H1 (cell line): ENCODE results near the gene CCT3. TPM values are rescaled to one million over a fixed set of nuclear protein-coding genes. Genes with fewer than 3 reads are reported as not detected.
A peak's percentile ranks its signal among the peaks of the same experiment; 100 is the strongest.

Source experiments
- JUN ChIP-seq: IDR thresholded peaks from 2 replicates; pipeline ENCODE4 v1.6.1; 2011; ENCODE audit warnings: low read depth, mild to moderate bottlenecking, improper control_type of control experiment, low read length
- POU5F1 ChIP-seq: IDR thresholded peaks from 2 replicates; pipeline ENCODE4 v1.6.1; 2011; ENCODE audit warnings: low read depth, mild to moderate bottlenecking, low read length, moderate library complexity
- RAD21 ChIP-seq, 2 experiments: IDR thresholded peaks in 1 of 2; conservative IDR thresholded peaks in 1 of 2; 2 replicates each; pipeline ENCODE4 v1.6.1; 2011; ENCODE audit warnings: low read depth in 2 of 2, low read length in 2 of 2, improper control_type of control experiment in 1 of 2, inconsistent platforms in 1 of 2, mild to moderate bottlenecking in 1 of 2, moderate library complexity in 1 of 2
- TBP ChIP-seq: IDR thresholded peaks from 2 replicates; pipeline ENCODE4 v1.6.1; 2011; ENCODE audit warnings: low read depth, low read length, improper control_type of control experiment
- YY1 ChIP-seq: IDR thresholded peaks from 2 replicates; pipeline ENCODE4 v1.6.1; 2011; ENCODE audit warnings: low read depth, mild to moderate bottlenecking, low read length
- polyA plus RNA-seq, 7 experiments: library from polyadenylated mRNA; depleted of rRNA in 3 of 7; stranded (reverse) in 5 of 7; unstranded in 2 of 7; fragments of >200 nt in 5 of 7; fragments of 200-250 nt in 2 of 7; gene quantifications; 1 replicate in 5 of 7; 2 replicates in 1 of 7; 4 replicates in 1 of 7; pipeline versions ENCODE4 v1.2.1 to v1.2.3, GENCODE V29; 2011 to 2013; ENCODE audit warnings: missing spikeins in 2 of 7, mixed read lengths in 2 of 7
- total RNA-seq: library from RNA; stranded (reverse); fragmentation: NEBNext Ultra II Directional; extraction: Animal tissue kit (Norgen Biotek cat#: 25700); gene quantifications from 2 replicates; pipeline ENCODE4 v1.2.1, GENCODE V29; 2021

CCT3 gene
- total and polyA plus RNA-seq, 2 of the 8 experiments (the other 6 are each of a cell fraction or from before 2014, with no cell fraction given): 431 to 480 TPM

DNA sequence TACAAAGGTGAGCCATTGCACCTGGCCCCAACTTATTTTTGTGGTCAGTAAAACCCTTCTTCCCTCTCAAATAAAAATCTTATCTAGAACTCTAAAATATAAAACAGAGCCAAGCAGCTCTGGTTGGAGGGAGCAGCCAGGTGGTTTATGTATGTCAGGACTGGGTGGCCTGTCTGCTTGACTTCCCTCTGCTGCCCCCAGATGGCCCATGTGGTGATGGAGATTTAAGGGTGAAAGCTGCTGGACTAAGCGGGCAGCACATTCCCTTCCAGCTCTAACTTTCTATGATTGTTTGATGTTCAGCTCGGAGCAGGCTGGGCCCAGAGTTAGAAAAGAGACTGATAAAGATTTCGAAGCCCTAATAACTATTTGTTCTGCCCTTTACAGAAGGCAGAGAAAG lies 78.3 kb downstream of the CCT3 start (continued):
- TF ChIP-seq JUN (no peak), YY1 (no peak), TBP (no peak), RAD21 (IDR thresholded peaks at IDR 0.05 in 1 of 2, conservative IDR thresholded peaks at IDR 0.05 in 1 of 2; ENCODE audit: low read depth in 2 of 2, low read length in 2 of 2) (peak in 1 of 2 experiments; percentile 24; a peak in 1 of 4 replicates), POU5F1 (no peak)

Other genes starting within 250 kb of the CCT3 start
- 46.8 and 48.0 TPM in 2 replicates for gene LMNA, start 223.6 kb downstream of the CCT3 start, total RNA-seq
- gene LMNA, start 223.6 kb downstream of the CCT3 start, polyA plus RNA-seq (2011; rRNA removed): 25.8 and 38.3 TPM in 2 replicates
- gene SEMA4A, start 184.7 kb downstream of the CCT3 start, total RNA-seq: 5.9 and 7.3 TPM in 2 replicates
- gene SEMA4A, start 184.7 kb downstream of the CCT3 start, polyA plus RNA-seq (2011; rRNA removed): 10.6 and 12.0 TPM in 2 replicates
- gene SLC25A44, start 144.2 kb downstream of the CCT3 start, total RNA-seq: 23.4 and 31.4 TPM in 2 replicates
- 27.0 and 32.1 TPM in 2 replicates for gene SLC25A44, start 144.2 kb downstream of the CCT3 start, polyA plus RNA-seq (2011; rRNA removed)
- gene PMF1, start 125.3 kb downstream of the CCT3 start, total RNA-seq: 113 and 116 TPM in 2 replicates
- gene PMF1, start 125.3 kb downstream of the CCT3 start, polyA plus RNA-seq (2011; rRNA removed): 296 and 337 TPM in 2 replicates
- 0.78 and 1.2 TPM in 2 replicates for gene BGLAP, start 96.1 kb downstream of the CCT3 start, total RNA-seq
- 1.5 and 3.2 TPM in 2 replicates for gene BGLAP, start 96.1 kb downstream of the CCT3 start, polyA plus RNA-seq (2011; rRNA removed)
- gene PAQR6, start 90.2 kb downstream of the CCT3 start, total RNA-seq: 7.1 and 7.2 TPM in 2 replicates
- 11.3 and 20.2 TPM in 2 replicates for gene PAQR6, start 90.2 kb downstream of the CCT3 start, polyA plus RNA-seq (2011; rRNA removed)
- 94.7 and 98.0 TPM in 2 replicates for gene SMG5, start 55.5 kb downstream of the CCT3 start, total RNA-seq
- 32.7 and 45.2 TPM in 2 replicates for gene SMG5, start 55.5 kb downstream of the CCT3 start, polyA plus RNA-seq (2011; rRNA removed)
- 1.7 and 2.1 TPM in 2 replicates for gene TMEM79, start 54.0 kb downstream of the CCT3 start, total RNA-seq
- 2.3 and 3.9 TPM in 2 replicates for gene TMEM79, start 54.0 kb downstream of the CCT3 start, polyA plus RNA-seq (2011; rRNA removed)
- 47.6 and 48.1 TPM in 2 replicates for gene GLMP, start 42.6 kb downstream of the CCT3 start, total RNA-seq
- gene GLMP, start 42.6 kb downstream of the CCT3 start, polyA plus RNA-seq (2011; rRNA removed): 59.5 and 69.3 TPM in 2 replicates
- gene VHLL, start 39.0 kb downstream of the CCT3 start, total RNA-seq: not detected in 2 replicates
- not detected in 2 replicates for gene VHLL, start 39.0 kb downstream of the CCT3 start, polyA plus RNA-seq (2011; rRNA removed)
- gene TSACC, start 234 bp upstream of the CCT3 start, total RNA-seq: 1.0 and 2.1 TPM in 2 replicates
- 3.3 and 5.0 TPM in 2 replicates for gene TSACC, start 234 bp upstream of the CCT3 start, polyA plus RNA-seq (2011; rRNA removed)
- gene RHBG, start 30.9 kb upstream of the CCT3 start, total RNA-seq: 2.2 and 2.6 TPM in 2 replicates
- 2.7 and 3.1 TPM in 2 replicates for gene RHBG, start 30.9 kb upstream of the CCT3 start, polyA plus RNA-seq (2011; rRNA removed)
- 17.3 and 19.5 TPM in 2 replicates for gene MEF2D, start 162.5 kb upstream of the CCT3 start, total RNA-seq
- 20.3 and 44.4 TPM in 2 replicates for gene MEF2D, start 162.5 kb upstream of the CCT3 start, polyA plus RNA-seq (2011; rRNA removed)
- gene IQGAP3, start 234.3 kb upstream of the CCT3 start, total RNA-seq: 20.9 and 22.3 TPM in 2 replicates
- gene IQGAP3, start 234.3 kb upstream of the CCT3 start, polyA plus RNA-seq (2011; rRNA removed): 14.6 and 18.2 TPM in 2 replicates
- gene TTC24, start 241.4 kb upstream of the CCT3 start, total RNA-seq: not detected in 2 replicates
- gene TTC24, start 241.4 kb upstream of the CCT3 start, polyA plus RNA-seq (2011; rRNA removed): 0.08 TPM in 1 of 2 replicates, not detected in the other